DND-41 (cell line): ENCODE data around the gene ATP9B.

Experiments used
- ATAC-seq: fragments of 200-7000 bp; cut with Tn5 transposase; 3 replicates; pipeline ENCODE4 v1.9.1; 2021; ENCODE audit warnings: low read depth; ENCODE audit not compliant: insufficient read depth
- DNase-seq: peaks from one replicate; pipeline ENCODE4 v3.0.0-alpha.2; 2020
- H2AFZ ChIP-seq: 2 replicates; pipeline ENCODE4 v1.6.0; 2012; ENCODE audit warnings: low read depth, low read length
- H3K27ac ChIP-seq: 2 replicates; pipeline ENCODE4 v1.5.1; 2012; ENCODE audit warnings: low read length, inconsistent platforms
- H3K27me3 ChIP-seq: fragments of 200-600 bp; sonication (generic); 2 replicates; pipeline ENCODE4 v1.6.0; 2012; ENCODE audit warnings: low read length, mild to moderate bottlenecking, inconsistent platforms; ENCODE audit not compliant: insufficient read depth, poor library complexity
- H3K36me3 ChIP-seq: 2 replicates; pipeline ENCODE4 v1.5.1; 2012; ENCODE audit warnings: low read length, inconsistent platforms; ENCODE audit not compliant: insufficient read depth
- H3K4me1 ChIP-seq: 2 replicates; pipeline ENCODE4 v1.5.1; 2012; ENCODE audit warnings: mild to moderate bottlenecking, low read length; ENCODE audit not compliant: insufficient read depth
- H3K4me2 ChIP-seq: 2 replicates; pipeline ENCODE4 v1.6.0; 2012; ENCODE audit warnings: mild to moderate bottlenecking, moderate library complexity, low read length, inconsistent platforms; ENCODE audit not compliant: insufficient read depth
- H3K4me3 ChIP-seq, 2 experiments: fragments of 200-600 bp in 1 of 2; shearing (Covaris generic) in 1 of 2; 2 replicates each; pipeline ENCODE4 v1.5.1; 2012 to 2016; ENCODE audit warnings: inconsistent platforms in 2 of 2, low read length in 2 of 2, mild to moderate bottlenecking in 2 of 2, low read depth in 1 of 2, moderate library complexity in 1 of 2
- H3K79me2 ChIP-seq: 2 replicates; pipeline ENCODE4 v1.6.0; 2012; ENCODE audit warnings: low read length, inconsistent platforms; ENCODE audit not compliant: insufficient read depth
- H3K9ac ChIP-seq: 2 replicates; pipeline ENCODE4 v1.6.0; 2012; ENCODE audit warnings: low read depth, mild to moderate bottlenecking, inconsistent platforms, low read length, moderate library complexity
- H3K9me3 ChIP-seq: 2 replicates; pipeline ENCODE4 v1.5.1; 2012; ENCODE audit warnings: low read length, moderate library complexity, mild to moderate bottlenecking, inconsistent platforms; ENCODE audit not compliant: insufficient read depth, severe bottlenecking
- H4K20me1 ChIP-seq: 2 replicates; pipeline ENCODE4 v1.6.0; 2012; ENCODE audit warnings: low read length; ENCODE audit not compliant: insufficient read depth
- EZH2 ChIP-seq: IDR thresholded peaks from 3 replicates; pipeline ENCODE4 v1.6.1; 2012; ENCODE audit warnings: borderline replicate concordance, low read depth, mild to moderate bottlenecking, moderate library complexity, low read length, inconsistent platforms; ENCODE audit not compliant: severe bottlenecking
- TF ChIP-seq, protein P1 (sequence below): IDR thresholded peaks from 2 replicates; pipeline ENCODE4 v1.5.1; 2012; ENCODE audit warnings: borderline replicate concordance, low read length, moderate library complexity, mild to moderate bottlenecking; ENCODE audit not compliant: poor library complexity, severe bottlenecking; ENCODE audit errors: extremely low read depth

The ATP9B gene

DNA sequence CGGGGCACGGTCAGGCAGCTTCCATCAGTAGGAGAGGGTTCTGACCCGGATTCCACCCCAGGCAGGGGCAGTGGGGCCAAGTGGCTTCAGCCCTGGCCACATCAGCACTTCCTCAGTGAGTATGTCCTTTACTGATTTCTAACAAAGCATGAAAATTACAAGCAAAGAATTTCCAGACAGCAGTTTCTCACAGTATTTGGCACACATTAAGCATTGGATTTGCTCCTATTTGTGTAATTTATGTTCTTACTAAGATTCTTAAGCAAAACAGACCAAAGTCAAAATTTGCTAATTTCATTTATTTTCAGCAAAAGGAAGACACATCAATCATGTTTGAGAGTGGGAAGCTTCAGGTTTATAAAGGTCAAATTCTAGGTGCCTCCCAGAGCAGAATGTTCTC, 253.2 kb downstream of the ATP9B start:
- Histone ChIP-seq H3K27me3 (no peaks in the 10 kb centered on the region), H4K20me1 (no peaks in the 10 kb centered on the region; the same call in 1 of the 2 replicates), H3K4me3 (no peak overlapping the region), H3K36me3 (peaks cover 21% of the 10 kb centered on the region; the same call in 1 of the 2 replicates), H3K9ac (no peak overlapping the region), H3K4me2 (no peak overlapping the region), H3K4me1 (peaks cover 6% of the 10 kb centered on the region; the same call in 1 of the 2 replicates), H3K9me3 (no peaks in the 10 kb centered on the region), H3K27ac (no peak overlapping the region), H3K79me2 (no peaks in the 10 kb centered on the region), H2AFZ (no peak overlapping the region)
- TF ChIP-seq, protein P1, sequence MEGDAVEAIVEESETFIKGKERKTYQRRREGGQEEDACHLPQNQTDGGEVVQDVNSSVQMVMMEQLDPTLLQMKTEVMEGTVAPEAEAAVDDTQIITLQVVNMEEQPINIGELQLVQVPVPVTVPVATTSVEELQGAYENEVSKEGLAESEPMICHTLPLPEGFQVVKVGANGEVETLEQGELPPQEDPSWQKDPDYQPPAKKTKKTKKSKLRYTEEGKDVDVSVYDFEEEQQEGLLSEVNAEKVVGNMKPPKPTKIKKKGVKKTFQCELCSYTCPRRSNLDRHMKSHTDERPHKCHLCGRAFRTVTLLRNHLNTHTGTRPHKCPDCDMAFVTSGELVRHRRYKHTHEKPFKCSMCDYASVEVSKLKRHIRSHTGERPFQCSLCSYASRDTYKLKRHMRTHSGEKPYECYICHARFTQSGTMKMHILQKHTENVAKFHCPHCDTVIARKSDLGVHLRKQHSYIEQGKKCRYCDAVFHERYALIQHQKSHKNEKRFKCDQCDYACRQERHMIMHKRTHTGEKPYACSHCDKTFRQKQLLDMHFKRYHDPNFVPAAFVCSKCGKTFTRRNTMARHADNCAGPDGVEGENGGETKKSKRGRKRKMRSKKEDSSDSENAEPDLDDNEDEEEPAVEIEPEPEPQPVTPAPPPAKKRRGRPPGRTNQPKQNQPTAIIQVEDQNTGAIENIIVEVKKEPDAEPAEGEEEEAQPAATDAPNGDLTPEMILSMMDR, result no peak
- no peak for TF ChIP-seq EZH2
- ATAC-seq (no peak), DNase-seq (no peak)

DNA sequence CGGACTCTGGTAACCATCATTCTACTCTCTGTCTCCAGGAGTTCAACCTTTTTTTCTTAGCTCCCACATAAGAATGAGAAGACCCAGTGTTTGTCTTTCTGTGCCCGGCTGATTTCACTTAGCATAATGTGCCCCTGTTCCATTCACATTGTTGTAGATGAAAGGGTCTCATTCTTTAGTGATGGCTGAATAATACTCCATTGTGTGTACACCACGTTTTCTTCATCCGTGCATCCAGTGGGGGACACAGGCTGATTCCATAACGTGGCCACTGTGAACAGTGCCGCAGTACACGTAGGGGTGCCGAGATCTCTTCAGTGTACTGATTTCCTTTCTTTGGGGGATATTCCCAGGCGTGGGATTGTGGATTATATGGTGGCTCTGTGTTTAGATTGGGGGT, 254.3 kb downstream of the ATP9B start:
- H3K27me3 ChIP-seq, result no peaks in the 10 kb centered on the region
- DNase-seq, result no peak
- H3K27ac ChIP-seq, result no peak overlapping the region
- TF ChIP-seq, protein P1, result no peak
- TF ChIP-seq EZH2, result no peak
- H3K79me2 ChIP-seq, result no peaks in the 10 kb centered on the region
- H2AFZ ChIP-seq, result no peak overlapping the region
- no peak overlapping the region for H3K4me3 ChIP-seq
- H3K9me3 ChIP-seq, result no peaks in the 10 kb centered on the region
- ATAC-seq, result no peak
- peaks cover 16% of the 10 kb centered on the region; the same call in 1 of the 2 replicates for H3K36me3 ChIP-seq
- no peaks in the 10 kb centered on the region; the same call in 1 of the 2 replicates for H4K20me1 ChIP-seq
- no peak overlapping the region for H3K9ac ChIP-seq
- H3K4me1 ChIP-seq, result no peaks in the 10 kb centered on the region
- no peak overlapping the region for H3K4me2 ChIP-seq

- Histone ChIP-seq H4K20me1 (no peaks in the 10 kb centered on the region; the same call in 1 of the 2 replicates), H3K4me1 (no peaks in the 10 kb centered on the region), H2AFZ (no peak overlapping the region), H3K4me3 (no peak overlapping the region), H3K36me3 (peaks cover 27% of the 10 kb centered on the region), H3K27me3 (no peaks in the 10 kb centered on the region), H3K4me2 (no peak overlapping the region), H3K27ac (no peak overlapping the region), H3K79me2 (no peaks in the 10 kb centered on the region), H3K9me3 (no peaks in the 10 kb centered on the region), H3K9ac (no peak overlapping the region)
- no peak for TF ChIP-seq EZH2
- TF ChIP-seq, protein P1, result no peak
- ATAC-seq (no peak), DNase-seq (no peak)
These were observed 257.4 kb downstream of the ATP9B start for GRCh38 chr18:79326413-79327198.
